Tibial nerve (tissue), 4 donors: ENCODE results near the gene OGFRL1.

Experiments
- CTCF ChIP-seq, 5 experiments: fragments of 200-600 bp in 3 of 5; fragments of 450-650 bp in 2 of 5; sonication (generic) in 3 of 5; IDR thresholded peaks; one replicate each; pipeline ENCODE4 v1.5.1; 2016 to 2019; ENCODE audit warnings: antibody characterized with exemption in 5 of 5, mild to moderate bottlenecking in 3 of 5, moderate library complexity in 2 of 5
- EP300 ChIP-seq, 2 donors: sonication (generic); formaldehyde crosslinking; IDR thresholded peaks; one replicate each; pipeline ENCODE4 v1.6.1; 2017; ENCODE audit warnings: antibody characterized with exemption in 2 of 2, mild to moderate bottlenecking in 1 of 2
- POLR2A ChIP-seq, 2 donors: fragments of 450-650 bp; IDR thresholded peaks; one replicate each; pipeline ENCODE4 v1.6.1; 2017; ENCODE audit warnings: antibody characterized with exemption in 2 of 2, mild to moderate bottlenecking in 2 of 2, moderate library complexity in 2 of 2

GRCh38 chr6:71254323-71254722 lies 34.3 kb upstream of the OGFRL1 start:
- TF ChIP-seq CTCF (IDR thresholded peaks at IDR 0.05) (no peak), POLR2A (IDR thresholded peaks at IDR 0.05) (no peak), EP300 (IDR thresholded peaks at IDR 0.05) (peak in 1 of 2 donors; percentile 5)
